ENCODE results near the gene ITPKA.
A peak's percentile ranks its signal among the peaks of the same experiment; 100 is the strongest.
"Not testable (repeated sequence)": the region's sequence is repeated elsewhere in the genome, so short reads cannot be mapped to it uniquely, and the experiment has no call there.

The ITPKA gene

GRCh38 chr15:41493205-41493901 is at the start of gene ITPKA:
TSS of gene ITPKA (plus strand) at chr15:41493874. CDS start at chr15:41493928, 54 bp downstream.
- DNase-seq: peak; percentile 83

DNA sequence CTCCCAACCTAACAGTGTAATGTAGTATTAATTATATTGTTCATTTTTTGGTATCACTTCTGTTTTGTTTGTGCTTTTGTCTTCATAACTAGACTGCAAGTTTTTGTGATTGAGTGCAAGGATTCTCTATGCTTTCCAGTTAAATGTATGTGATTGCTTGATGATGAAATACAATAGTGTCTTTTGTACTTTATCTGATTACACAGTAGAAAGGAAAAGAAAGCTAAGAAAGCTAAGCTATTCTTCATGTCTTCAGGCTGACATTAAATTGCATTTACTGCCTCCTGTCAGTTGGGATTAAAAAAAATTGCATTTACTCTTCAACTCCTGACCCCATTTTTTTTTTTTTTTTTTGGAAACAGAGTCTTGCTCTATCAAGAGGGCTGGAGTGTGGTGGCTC is 48.3 kb upstream of the ITPKA start:
- DNase-seq: no peak

- DNase-seq: no peak
These were observed 31.4 kb upstream of the ITPKA start for GRCh38 chr15:41462084-41462795.

- no peak for DNase-seq
These were observed 28.6 kb upstream of the ITPKA start for GRCh38 chr15:41464889-41465580.

- no peak for DNase-seq
These were observed 27.8 kb upstream of the ITPKA start for GRCh38 chr15:41465822-41466421.

DNA sequence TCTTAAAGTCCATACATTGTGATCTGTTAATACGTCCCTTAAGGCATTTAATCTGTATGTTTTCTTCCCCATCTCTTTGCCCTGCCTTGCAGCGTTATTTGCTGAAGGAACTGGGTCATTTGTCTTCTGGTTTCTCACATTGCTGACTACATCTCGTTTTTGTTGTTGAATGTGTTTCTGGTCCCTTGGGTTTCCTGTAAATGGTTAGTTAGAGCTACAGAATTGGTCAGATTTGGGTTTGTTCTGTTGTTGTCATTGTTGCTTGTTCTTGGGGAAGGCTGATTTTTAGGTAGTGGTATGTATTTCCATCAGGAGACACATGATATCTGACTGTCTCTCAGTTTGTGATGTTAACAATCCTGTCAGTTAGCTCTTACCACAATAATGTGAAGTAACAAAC is 27.0 kb upstream of the ITPKA start:
- DNase-seq: no peak

DNA sequence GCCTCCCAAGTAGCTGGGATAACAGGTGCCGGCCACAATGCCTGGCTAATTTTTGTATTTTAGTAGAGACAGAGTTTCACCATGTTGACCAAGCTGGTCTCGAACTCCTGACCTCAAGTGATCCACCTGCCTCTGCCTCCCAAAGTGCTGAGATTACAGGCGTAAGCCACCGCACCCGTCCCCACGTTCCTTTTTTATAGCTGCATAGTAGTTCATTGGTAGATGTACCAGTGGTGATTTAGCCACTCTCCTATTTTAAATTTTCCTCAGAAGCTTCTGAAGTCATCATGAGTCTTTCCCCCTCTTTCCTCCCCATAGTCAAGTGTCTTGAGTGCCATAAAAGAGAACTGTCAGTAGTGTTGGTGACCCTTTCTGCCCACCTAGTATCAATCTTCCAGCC is 24.0 kb upstream of the ITPKA start:
- not testable (repeated sequence) for DNase-seq

DNA sequence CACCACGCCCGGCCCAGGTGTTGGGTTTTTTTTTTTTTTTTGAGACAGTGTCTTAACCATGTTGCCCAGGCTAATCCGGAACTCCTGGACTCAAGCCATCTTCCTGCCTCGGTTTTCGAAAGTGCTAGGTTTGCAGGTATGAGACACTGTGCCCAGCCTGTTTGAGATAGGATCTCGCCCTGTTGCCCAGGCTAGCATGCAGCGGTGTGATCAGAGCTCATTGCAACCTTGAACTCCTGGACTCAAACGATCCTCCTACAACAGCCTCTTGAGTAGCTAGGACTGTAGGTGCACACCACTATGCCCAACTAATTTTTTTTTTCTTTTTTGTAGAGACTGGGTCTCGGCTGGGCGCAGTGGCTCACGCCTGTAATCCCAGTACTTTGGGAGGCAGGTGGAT is 20.3 kb upstream of the ITPKA start:
- DNase-seq: no peak

DNA sequence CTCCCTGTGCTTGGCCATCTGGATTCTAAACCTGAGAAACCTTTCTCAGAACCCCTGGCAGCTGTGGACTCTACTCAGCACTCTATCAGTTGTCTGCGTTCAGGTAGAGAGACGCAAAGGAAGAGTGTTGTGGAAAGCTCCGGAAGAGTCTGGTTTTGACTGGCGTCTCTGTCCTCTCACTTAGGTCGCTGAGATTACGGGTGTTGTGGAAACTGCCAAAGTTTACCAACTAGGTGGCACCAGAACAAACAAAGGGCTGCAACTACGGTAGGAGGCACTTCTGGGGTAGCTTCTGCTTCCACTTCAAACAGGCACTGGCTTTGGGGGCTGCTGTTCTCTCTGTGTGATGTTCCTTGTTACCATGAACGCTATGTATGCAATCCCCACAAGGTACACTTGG is 19.2 kb upstream of the ITPKA start:
- no peak for DNase-seq

DNA sequence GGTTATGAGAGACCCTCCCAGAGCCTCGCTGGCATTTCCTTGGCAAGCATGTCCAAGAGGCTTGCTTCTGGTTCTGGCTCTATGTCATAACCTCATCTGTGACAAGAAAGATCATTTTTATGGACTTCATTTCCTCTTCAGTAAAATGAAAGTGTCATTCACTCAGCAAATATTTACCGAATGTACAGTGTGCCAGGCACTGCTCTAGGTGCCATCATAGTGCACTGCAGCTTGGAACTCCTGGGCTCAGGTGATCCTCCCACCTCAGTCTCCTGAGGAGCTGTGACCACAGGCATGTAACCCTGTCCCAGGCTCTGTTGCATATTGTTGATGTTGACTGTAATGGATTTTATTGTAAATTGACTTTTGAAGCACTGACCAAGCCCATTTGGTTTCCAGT is 18.7 kb upstream of the ITPKA start:
- DNase-seq: no peak

GRCh38 chr15:41476416-41477048 is 17.1 kb upstream of the ITPKA start:
- no peak for DNase-seq

GRCh38 chr15:41480396-41481140 is 13.1 kb upstream of the ITPKA start:
- DNase-seq: no peak

DNA sequence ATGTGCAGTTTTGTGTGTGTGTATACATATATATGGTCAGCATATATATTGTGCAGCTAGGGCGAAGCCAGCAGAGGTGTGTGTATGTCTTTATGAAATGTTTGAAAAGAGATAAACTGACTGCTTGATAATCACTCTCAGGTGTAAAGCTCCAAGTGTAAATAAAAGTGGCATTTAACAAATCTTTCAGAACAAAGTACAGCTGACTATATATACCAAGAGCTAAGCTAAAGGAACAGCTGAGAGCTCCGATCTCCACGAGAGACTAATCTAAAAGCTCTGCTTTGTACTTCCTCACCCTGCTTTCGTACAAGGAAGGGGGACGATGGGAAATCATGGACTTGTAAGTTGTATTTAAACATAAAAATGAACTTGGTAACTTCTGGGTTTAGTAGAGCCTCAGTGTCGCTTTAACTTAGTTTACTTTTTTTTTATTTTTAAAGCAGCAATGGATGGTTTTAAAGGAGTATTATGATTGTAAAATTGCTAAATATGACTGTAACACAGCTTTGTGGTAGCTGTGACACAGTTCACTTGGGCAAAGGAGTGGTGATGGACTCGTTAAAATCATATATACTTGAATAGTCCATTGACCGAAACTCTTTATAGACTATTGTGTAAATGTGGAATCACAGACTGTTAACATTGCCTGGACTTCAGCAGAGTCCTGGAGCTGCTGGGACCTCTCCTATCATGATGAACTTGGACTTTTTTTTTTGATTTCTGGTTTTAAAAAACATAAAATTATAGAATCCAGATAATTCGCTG is 11.4 kb upstream of the ITPKA start:
- DNase-seq: no peak

DNA sequence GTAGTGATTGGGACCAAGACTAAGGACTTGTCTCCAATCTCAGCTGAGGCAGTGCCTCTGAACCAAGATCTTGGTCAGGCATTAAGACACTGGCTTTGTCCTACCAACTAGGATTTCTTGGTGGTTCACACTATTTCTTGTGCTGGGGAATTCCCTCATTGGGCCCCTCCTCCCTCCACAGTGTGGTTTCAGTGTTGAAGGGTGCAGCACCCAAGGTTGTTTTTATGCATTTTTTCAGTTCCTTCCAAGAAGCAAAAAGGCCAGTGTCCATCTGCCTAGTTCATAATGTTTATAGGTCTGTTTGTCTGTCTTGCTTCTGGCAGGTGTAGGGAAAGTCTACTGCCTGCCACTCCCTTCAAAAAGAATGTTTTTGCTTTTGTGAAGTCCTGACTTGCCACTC is 10.6 kb upstream of the ITPKA start:
- DNase-seq: no peak

- DNase-seq: no peak
These were observed 10.2 kb upstream of the ITPKA start for GRCh38 chr15:41483519-41483918.

DNA sequence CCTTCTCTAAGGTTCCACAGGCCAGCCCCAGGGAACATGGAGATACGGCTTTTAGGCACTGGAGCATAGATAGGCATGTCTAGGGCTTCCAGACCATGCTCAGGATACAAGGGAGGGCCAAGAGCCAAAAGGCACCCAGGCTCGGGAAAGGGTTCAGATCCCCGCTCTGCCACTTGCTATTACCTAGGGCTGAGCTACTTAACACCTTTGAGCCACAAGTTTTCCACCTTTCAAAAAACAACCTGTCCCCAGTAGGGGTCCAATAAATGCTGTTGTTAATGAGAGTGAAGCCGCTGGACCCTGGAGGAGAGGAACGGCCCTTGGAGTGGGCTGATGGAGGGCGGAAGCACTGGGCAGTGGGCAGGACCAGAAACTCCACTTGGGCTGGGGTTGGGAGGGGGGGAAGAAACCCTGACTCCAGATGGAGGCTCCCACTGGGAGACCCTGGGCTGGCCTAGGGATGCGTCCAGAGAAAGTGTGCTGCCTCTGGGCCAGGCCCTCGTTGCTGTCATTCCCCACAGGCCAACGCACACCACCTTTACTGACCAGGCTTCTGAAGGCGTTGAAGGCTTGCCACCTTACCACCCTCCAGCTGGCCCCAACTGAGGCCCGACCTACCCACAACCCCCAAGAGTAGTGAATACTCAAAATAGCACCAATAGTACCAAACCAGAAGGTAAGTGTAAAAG is 8.6 kb upstream of the ITPKA start:
- no peak for DNase-seq

GRCh38 chr15:41486286-41486685 is 7.4 kb upstream of the ITPKA start:
- DNase-seq: no peak

GRCh38 chr15:41487381-41487780 is 6.3 kb upstream of the ITPKA start:
- no peak for DNase-seq

DNA sequence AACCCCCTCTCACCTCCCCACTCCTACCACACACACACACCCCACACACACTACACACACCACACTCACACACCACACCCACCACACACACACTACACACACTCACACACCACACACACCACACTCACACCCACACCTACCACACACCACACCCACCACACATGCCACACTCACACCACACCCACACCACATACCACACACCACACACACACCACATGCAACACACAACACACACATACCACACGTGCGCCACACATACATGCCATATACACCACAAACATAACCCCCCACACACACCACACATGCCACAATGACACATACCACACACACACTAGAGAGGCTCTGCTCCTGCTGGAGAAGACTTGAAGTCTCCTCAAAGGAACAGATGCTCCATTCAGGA is 5.9 kb upstream of the ITPKA start:
- DNase-seq: no peak

GRCh38 chr15:41489641-41490040 is 4.0 kb upstream of the ITPKA start:
- no peak for DNase-seq

DNA sequence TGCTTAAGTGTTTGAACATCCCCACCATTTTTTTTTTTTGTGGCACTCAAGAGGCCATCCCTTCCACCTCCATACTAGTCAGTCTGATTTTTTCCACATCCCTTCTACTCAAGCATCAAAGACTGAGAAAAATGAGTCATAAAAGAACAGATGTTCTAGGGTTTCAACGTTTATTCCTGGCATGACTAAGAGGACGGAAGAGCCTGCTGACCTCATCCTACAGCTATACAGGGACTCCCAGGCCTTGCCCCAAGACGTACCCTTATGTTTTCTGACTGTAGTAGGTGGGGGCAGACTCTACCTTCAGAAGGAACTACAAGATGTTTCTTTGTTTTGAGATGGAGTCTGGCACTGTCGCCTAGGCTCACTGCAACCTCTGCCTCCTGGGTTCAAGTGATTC is 3.3 kb upstream of the ITPKA start:
- peak; percentile 82 for DNase-seq

Measured in islet precursor cell (in vitro differentiated cells).